T-cell (primary cell): ENCODE measurements around the gene CCL21. TPM values are rescaled to one million over a fixed set of nuclear protein-coding genes. Genes with fewer than 3 reads are reported as not detected.
"Not testable (repeated sequence)": the region's sequence is repeated elsewhere in the genome, so short reads cannot be mapped to it uniquely, and the experiment has no call there.

ENCODE experiments used
- ATAC-seq, 4 experiments: fragments of 200-7000 bp in 3 of 4; fragments of 150-1000 bp in 1 of 4; cut with Tn5 transposase; replicated peaks in 1 of 4; 1 replicate in 3 of 4; 2 replicates in 1 of 4; pipeline ENCODE4 v1.10.0; 2021; ENCODE audit warnings: moderate library complexity in 3 of 4, mild to moderate bottlenecking in 2 of 4, moderate number of reproducible peaks in 1 of 4
- CTCF ChIA-PET, 2 donors: fragments of 300-600 bp; sonication (Branson Sonifier 250); formaldehyde crosslinking; loops; one replicate each; lab custom pipeline; 2022; ENCODE audit warnings: antibody characterized with exemption in 2 of 2; lab: Charles Lee
- POLR2A ChIA-PET, 2 donors: fragments of 300-600 bp; sonication (Branson Sonifier 250); formaldehyde crosslinking; loops; one replicate each; lab custom pipeline; 2022; ENCODE audit warnings: antibody characterized with exemption in 2 of 2; lab: Charles Lee
- DNase-seq, 35 experiments: peaks; one replicate each; pipeline versions ENCODE4 v3.0.0 to v3.0.0-alpha.2; 2013 to 2023
- H3K27ac ChIP-seq: one replicate; pipeline ENCODE4 v1.5.1; 2013; ENCODE audit warnings: low read length
- H3K27me3 ChIP-seq, 2 experiments: replicated peaks in 1 of 2; 1 replicate in 1 of 2; 2 replicates in 1 of 2; pipeline versions ENCODE4 v1.6.1 to v1.7.0; 2013; ENCODE audit warnings: low read length in 1 of 2, mixed read lengths in 1 of 2; ENCODE audit not compliant: control insufficient read depth in 2 of 2, insufficient read depth in 2 of 2; ENCODE audit errors: extremely low read depth in 1 of 2
- H3K36me3 ChIP-seq, 2 donors: 1 replicate in 1 of 2; 2 replicates in 1 of 2; pipeline versions ENCODE4 v1.6.1 to v1.7.0; 2013; ENCODE audit warnings: low read length in 1 of 2; ENCODE audit not compliant: control insufficient read depth in 2 of 2, insufficient read depth in 1 of 2; ENCODE audit errors: extremely low read depth in 1 of 2
- H3K4me1 ChIP-seq, 2 experiments: 1 replicate in 1 of 2; 2 replicates in 1 of 2; pipeline versions ENCODE4 v1.6.1 to v1.7.0; 2013; ENCODE audit warnings: low read length in 2 of 2, mixed read lengths in 1 of 2; ENCODE audit not compliant: insufficient read depth in 2 of 2, control insufficient read depth in 1 of 2; ENCODE audit errors: extremely low read depth in 1 of 2
- H3K4me3 ChIP-seq, 2 donors: 1 replicate in 1 of 2; 2 replicates in 1 of 2; pipeline versions ENCODE4 v1.5.1 to v1.7.0; 2013; ENCODE audit warnings: mild to moderate bottlenecking in 2 of 2, low read length in 1 of 2, moderate library complexity in 1 of 2; ENCODE audit not compliant: control insufficient read depth in 1 of 2; ENCODE audit errors: extremely low read depth in 1 of 2
- H3K9me3 ChIP-seq: 2 replicates; pipeline ENCODE4 v1.7.0; 2013
- H3K27ac Mint-ChIP-seq, 2 donors: one replicate each; pipeline ENCODE4 v1.8.0; 2020 to 2021; ENCODE audit warnings: mild to moderate bottlenecking in 2 of 2, mixed read lengths in 2 of 2
- H3K27me3 Mint-ChIP-seq, 2 donors: one replicate each; pipeline ENCODE4 v1.8.0; 2021 to 2022; ENCODE audit warnings: mixed read lengths in 2 of 2
- H3K36me3 Mint-ChIP-seq: one replicate; pipeline ENCODE4 v1.8.0; 2021; ENCODE audit warnings: mixed read lengths
- H3K4me1 Mint-ChIP-seq, 3 donors: one replicate each; pipeline ENCODE4 v1.8.0; 2020 to 2022; ENCODE audit warnings: mixed read lengths in 3 of 3, mild to moderate bottlenecking in 1 of 3
- H3K4me3 Mint-ChIP-seq, 3 donors: one replicate each; pipeline ENCODE4 v1.8.0; 2020 to 2022; ENCODE audit warnings: mild to moderate bottlenecking in 3 of 3, mixed read lengths in 3 of 3, moderate library complexity in 3 of 3
- H3K9me3 Mint-ChIP-seq, 3 donors: one replicate each; pipeline ENCODE4 v1.8.0; 2020 to 2022; ENCODE audit warnings: mixed read lengths in 3 of 3
- WGBS: methylation state at CpG from one replicate; pipeline ENCODE4 v1.1.5; 2013; ENCODE audit warnings: missing lambda C conversion rate; ENCODE audit not compliant: insufficient coverage; 5-methylcytosine and 5-hydroxymethylcytosine counted together
- total RNA-seq, 35 experiments: library from RNA in 6 of 35; stranded (reverse) in 6 of 35; fragments of 120-200 nt in 1 of 35; gene quantifications; one replicate each; pipeline versions ENCODE4 v1.2.1 to v1.2.4 and lab custom pipeline; 2013 to 2026

CCL21 gene
- total RNA-seq, 5 donors from 2014 or later (not counting 1 experiment from before 2014, with no cell fraction given): 0.32 to 0.60 TPM; not detected in 3

DNA sequence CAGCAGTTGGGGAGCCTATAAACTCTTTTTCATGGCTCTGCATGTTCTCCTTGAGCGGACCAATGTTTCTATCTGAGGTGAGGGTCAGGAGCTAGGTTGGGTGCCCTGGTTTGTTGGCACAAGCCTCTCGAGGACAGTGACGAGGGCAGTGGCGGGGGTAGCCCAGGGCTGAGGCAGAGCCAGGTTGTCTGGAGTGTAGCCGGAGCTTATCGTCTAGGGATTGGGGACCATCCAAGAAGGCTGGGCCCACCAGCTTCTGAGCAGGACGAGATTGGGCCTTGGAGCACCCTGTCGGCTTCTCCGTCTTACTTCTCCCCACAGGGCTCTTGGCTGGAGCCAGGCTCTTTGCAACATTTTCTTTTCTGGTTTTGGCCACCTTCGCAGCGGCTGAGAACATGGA is 13.2 kb upstream of the CCL21 start:
- 85% methylated on average over 10 of the region's 11 CpGs for WGBS

DNA sequence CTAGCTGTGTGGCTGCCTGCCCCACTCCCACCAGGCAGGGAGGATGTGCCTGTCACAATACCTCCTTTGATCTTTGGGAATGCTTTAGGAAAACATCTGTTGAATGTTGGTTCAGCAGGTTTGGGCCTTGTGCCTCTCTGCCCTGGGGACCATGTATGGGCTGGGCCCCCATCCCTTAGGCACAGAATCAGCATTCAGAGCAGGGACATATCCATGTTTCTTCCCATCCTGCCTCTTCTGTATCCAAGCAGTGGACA is 9.8 kb upstream of the CCL21 start:
- H3K27ac Mint-ChIP-seq, H3K27ac ChIP-seq, POLR2A ChIA-PET, ATAC-seq, H3K36me3 Mint-ChIP-seq, DNase-seq, H3K4me3 ChIP-seq, H3K9me3 ChIP-seq, H3K36me3 ChIP-seq, H3K4me1 Mint-ChIP-seq, H3K4me1 ChIP-seq, CTCF ChIA-PET, H3K4me3 Mint-ChIP-seq, H3K9me3 Mint-ChIP-seq: not testable (repeated sequence)
- H3K27me3 ChIP-seq: peaks cover 0 to 15% of the 10 kb centered on the region in 2 experiments
- peaks cover 7 to 12% of the 10 kb centered on the region in 2 donors for H3K27me3 Mint-ChIP-seq

More for the DNA sequence above, 13.2 kb upstream of the CCL21 start:
- Mint-ChIP-seq H3K27ac (no peak overlapping the region), H3K4me3 (no peak overlapping the region), H3K27me3 (peaks cover 0 to 1% of the 10 kb centered on the region in 2 donors), H3K36me3 (no peaks in the 10 kb centered on the region), H3K9me3 (no peaks in the 10 kb centered on the region), H3K4me1 (no peaks in the 10 kb centered on the region)
- DNase-seq: no peak
- Histone ChIP-seq H3K27ac (no peak overlapping the region), H3K36me3 (no peaks in the 10 kb centered on the region), H3K9me3 (no peaks in the 10 kb centered on the region), H3K27me3 (peaks cover 0 to 1% of the 10 kb centered on the region in 2 experiments), H3K4me1 (no peaks in the 10 kb centered on the region), H3K4me3 (no peak overlapping the region)
- ATAC-seq: no peak
- ChIA-PET POLR2A (no interaction called here), CTCF (no interaction called here)

DNA sequence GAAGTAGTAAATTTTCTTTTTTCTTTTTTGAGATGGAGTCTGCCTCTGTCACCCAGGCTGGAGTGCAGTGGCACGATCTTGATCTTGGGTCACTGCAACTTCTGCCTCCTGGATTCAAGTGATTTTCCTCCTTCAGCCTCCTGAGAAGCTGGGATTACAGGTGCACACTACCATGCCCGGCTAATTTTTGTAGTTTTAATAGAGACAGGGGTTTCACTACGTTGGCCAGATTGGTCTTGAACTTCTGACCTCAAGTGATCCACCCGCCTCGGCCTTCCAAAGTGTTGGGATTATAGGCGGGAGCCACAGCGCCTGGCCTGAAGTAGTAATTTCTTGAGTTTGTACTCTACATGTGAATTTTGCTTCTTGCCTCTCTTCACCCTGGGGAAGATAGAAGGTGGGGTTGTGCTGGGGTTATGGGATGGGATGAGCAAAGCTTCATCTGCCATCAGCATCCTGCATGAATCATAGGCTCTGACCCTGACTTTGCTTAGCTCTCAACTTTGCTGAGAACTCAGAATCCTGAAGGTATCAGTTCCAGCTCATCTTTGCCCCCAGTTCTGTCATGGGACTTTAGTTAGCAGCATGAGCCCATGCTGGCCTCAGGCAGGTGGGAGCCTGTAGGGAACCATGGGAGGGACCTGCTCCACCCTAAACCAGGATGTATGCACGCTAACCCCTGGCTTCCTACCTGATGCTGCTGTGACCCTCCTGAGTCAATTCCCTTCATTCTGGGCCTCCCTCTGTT is 9.3 kb upstream of the CCL21 start:
- Mint-ChIP-seq H3K27ac (no peak overlapping the region), H3K36me3 (no peaks in the 10 kb centered on the region), H3K4me1 (no peaks in the 10 kb centered on the region), H3K4me3 (no peak overlapping the region), H3K27me3 (peaks cover 7 to 15% of the 10 kb centered on the region in 2 donors), H3K9me3 (no peaks in the 10 kb centered on the region)
- WGBS: 69% methylated on average over 8 of the region's 8 CpGs
- Histone ChIP-seq H3K4me3 (no peak overlapping the region), H3K9me3 (no peaks in the 10 kb centered on the region), H3K27me3 (peaks cover 0 to 15% of the 10 kb centered on the region in 2 experiments), H3K36me3 (no peaks in the 10 kb centered on the region), H3K4me1 (no peaks in the 10 kb centered on the region), H3K27ac (no peak overlapping the region)
- ChIA-PET CTCF (no interaction called here), POLR2A (no interaction called here)
- DNase-seq: no peak
- no peak for ATAC-seq

DNA sequence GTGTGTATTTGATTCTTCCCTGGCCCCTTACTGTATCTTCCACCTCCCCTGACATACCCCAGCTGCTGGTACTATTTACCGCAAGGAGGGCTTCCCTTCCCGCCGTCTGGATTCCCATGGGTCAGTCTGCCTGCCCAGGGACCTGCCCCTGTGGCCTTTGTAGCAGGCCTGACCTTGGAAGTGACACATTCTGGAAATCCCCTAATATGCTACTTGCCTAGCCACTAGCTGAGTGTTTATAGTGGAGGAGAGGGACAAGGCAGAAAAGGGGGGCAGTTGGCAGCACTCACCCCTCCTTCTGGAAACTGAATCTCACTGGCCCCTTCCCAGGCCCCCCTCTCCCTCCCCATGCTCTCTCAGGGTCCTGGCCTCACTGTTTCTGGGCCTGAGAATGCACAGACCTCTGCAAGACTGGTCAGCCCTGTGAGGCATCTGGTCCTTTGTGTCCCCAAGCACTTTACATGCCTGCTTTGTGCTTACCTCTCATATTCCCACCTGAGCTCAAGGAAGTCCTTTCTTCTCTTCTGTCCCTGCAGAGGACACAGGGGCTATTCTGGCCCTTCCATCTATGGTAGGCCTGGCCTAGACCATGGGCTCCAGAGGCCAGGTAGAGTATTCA is 8.2 kb upstream of the CCL21 start:
- Mint-ChIP-seq H3K9me3 (no peaks in the 10 kb centered on the region), H3K4me1 (no peaks in the 10 kb centered on the region), H3K27ac (no peak overlapping the region), H3K36me3 (no peaks in the 10 kb centered on the region), H3K27me3 (peaks cover 14 to 26% of the 10 kb centered on the region in 2 donors), H3K4me3 (no peak overlapping the region)
- Histone ChIP-seq H3K4me1 (no peaks in the 10 kb centered on the region), H3K36me3 (no peaks in the 10 kb centered on the region), H3K27me3 (peaks cover 2 to 15% of the 10 kb centered on the region in 2 experiments), H3K9me3 (no peaks in the 10 kb centered on the region), H3K4me3 (no peak overlapping the region), H3K27ac (no peak overlapping the region)
- WGBS: 89% methylated on average over 3 of the region's 3 CpGs
- ATAC-seq (no peak), DNase-seq (no peak)
- POLR2A ChIA-PET: no interaction called here
- CTCF ChIA-PET: no interaction called here

DNA sequence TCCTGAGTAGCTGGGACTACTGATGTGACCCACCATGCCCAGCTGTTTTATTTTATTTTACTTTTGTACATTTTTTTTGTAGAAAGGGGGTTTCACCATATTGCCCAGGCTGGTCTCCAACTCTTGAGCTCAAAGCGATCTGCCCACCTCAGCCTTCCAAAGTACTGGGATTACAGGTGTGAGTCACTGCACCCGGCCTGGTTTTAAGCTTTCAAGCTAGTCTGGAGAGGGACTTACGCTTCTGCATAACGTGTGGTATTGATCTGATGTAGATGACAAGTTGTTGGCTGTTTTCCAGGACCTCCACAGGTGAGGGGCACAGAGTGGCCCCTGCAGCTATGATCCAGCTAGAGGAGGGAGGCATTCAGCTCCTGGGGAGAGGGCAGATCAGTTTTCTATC is 6.8 kb upstream of the CCL21 start:
- no peaks in the 10 kb centered on the region for H3K36me3 Mint-ChIP-seq
- H3K4me1 Mint-ChIP-seq: no peaks in the 10 kb centered on the region
- H3K27ac ChIP-seq: no peak overlapping the region
- no peaks in the 10 kb centered on the region for H3K4me1 ChIP-seq
- H3K27ac Mint-ChIP-seq: no peak overlapping the region
- peaks cover 4 to 15% of the 10 kb centered on the region in 2 experiments for H3K27me3 ChIP-seq
- no peaks in the 10 kb centered on the region for H3K36me3 ChIP-seq
- POLR2A ChIA-PET: interaction anchor here in 1 of 2 donors (0.6 kb wide), 1 partner anchor 364 kb away, joined by 4 read pairs; no protein-coding TSS in a partner anchor
- WGBS: 55% methylated on average over 3 of the region's 4 CpGs
- no peak overlapping the region for H3K4me3 ChIP-seq
- peaks cover 17 to 32% of the 10 kb centered on the region in 2 donors for H3K27me3 Mint-ChIP-seq
- CTCF ChIA-PET: interaction anchor here in 1 of 2 donors (0.6 kb wide), 1 partner anchor 617 kb away, joined by 3 read pairs; no protein-coding TSS in a partner anchor
- DNase-seq (no peak), ATAC-seq (no peak)
- H3K9me3 ChIP-seq: no peaks in the 10 kb centered on the region
- H3K9me3 Mint-ChIP-seq: no peaks in the 10 kb centered on the region
- no peak overlapping the region for H3K4me3 Mint-ChIP-seq

DNA sequence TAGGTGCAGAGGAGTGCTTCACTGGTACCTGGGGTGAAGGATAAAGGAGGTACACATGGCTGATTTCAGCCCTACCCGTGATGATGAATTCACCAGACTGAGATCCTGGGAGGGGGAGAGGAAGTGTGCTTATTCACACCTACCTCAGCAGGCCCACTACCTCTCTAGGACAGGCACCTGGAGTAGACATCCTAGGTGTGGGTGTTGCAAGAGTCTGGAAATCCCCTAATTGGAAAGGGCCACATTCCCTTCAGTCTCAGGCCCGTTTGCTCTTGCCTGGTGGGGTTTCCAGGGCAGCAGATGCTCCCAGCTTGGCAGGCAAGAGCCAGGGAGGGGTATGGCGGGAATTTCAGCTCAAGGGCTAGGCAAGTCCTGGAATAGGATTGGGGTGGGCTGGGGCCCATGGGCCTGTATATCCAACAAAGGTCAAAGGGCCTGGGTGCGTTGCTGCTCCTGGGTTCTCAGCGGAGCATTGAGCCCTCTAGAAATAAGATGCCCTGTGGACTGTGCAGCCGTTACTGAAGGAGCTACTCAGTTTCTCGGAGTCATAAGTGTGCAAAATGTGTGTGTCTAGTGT is 5.8 kb upstream of the CCL21 start:
- Histone ChIP-seq H3K4me1 (no peaks in the 10 kb centered on the region), H3K27me3 (peaks cover 4 to 15% of the 10 kb centered on the region in 2 experiments), H3K36me3 (no peaks in the 10 kb centered on the region), H3K9me3 (no peaks in the 10 kb centered on the region), H3K27ac (no peak overlapping the region), H3K4me3 (no peak overlapping the region)
- no peak overlapping the region for H3K27ac Mint-ChIP-seq
- H3K4me3 Mint-ChIP-seq: no peak overlapping the region
- H3K36me3 Mint-ChIP-seq: no peaks in the 10 kb centered on the region
- ATAC-seq (no peak), DNase-seq (no peak)
- H3K27me3 Mint-ChIP-seq: peaks cover 19 to 32% of the 10 kb centered on the region in 2 donors
- CTCF ChIA-PET: no interaction called here
- H3K4me1 Mint-ChIP-seq: no peaks in the 10 kb centered on the region
- 81% methylated on average over 5 of the region's 7 CpGs for WGBS
- POLR2A ChIA-PET: no interaction called here
- no peaks in the 10 kb centered on the region for H3K9me3 Mint-ChIP-seq
